Measurements from ENCODE around the gene SHISA9. TPM values are rescaled to one million over a fixed set of nuclear protein-coding genes. Genes with fewer than 3 reads are reported as not detected.

The SHISA9 gene
- total and polyA plus RNA-seq, 2 of the 4 experiments (the other 2 are of a cell fraction): under 0.01 TPM; not detected in 1

DNA sequence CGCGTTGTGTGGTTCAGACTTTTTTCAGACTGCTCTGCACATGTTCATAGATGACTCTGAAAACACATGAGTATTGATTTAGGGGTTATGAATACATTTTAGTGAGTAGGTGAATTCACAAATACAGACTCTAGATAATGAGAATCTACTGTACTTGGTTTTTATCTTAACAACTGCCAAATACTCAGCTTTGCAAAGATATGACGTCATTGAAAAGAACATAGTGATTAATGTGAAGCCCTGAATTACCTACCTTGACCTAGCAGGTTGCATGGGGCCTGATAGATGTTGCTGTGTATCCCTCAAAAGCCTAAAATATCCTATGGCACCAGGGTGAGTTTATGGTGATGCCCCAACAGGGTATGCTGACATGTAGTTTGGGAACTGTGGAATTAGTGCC is 98.0 kb downstream of the SHISA9 start:
- dilution Hi-C loops (cut with HindIII; ENCODE audit: low sequenced_read_pairs, unreplicated experiment) (no loop called here), intact Hi-C loops (cut with micrococcal nuclease) (loop anchor here (10.0 kb wide), 1 partner anchor 765 kb away; no protein-coding TSS in a partner anchor), in situ Hi-C loops (cut with MboI; ENCODE audit: low sequenced_read_pairs) (no loop called here)
- TF ChIP-seq RFX5 (IDR thresholded peaks at IDR 0.05; ENCODE audit: low read depth, low read length) (no peak), CHD1 (IDR thresholded peaks at IDR 0.05; ENCODE audit: low read depth, low read length) (no peak), RCOR1 (IDR thresholded peaks at IDR 0.05; ENCODE audit: insufficient replicate concordance, low read length) (no peak), BHLHE40 (IDR thresholded peaks at IDR 0.05; ENCODE audit: low read depth, low read length) (no peak), NFE2L2 (IDR thresholded peaks at IDR 0.05; ENCODE audit: low read depth, low read length) (no peak), RAD21 (IDR thresholded peaks at IDR 0.05; ENCODE audit: low read length) (no peak), MAZ (IDR thresholded peaks at IDR 0.05; ENCODE audit: borderline replicate concordance, low read depth, low read length) (no peak)
- TF ChIP-seq, protein P1, sequence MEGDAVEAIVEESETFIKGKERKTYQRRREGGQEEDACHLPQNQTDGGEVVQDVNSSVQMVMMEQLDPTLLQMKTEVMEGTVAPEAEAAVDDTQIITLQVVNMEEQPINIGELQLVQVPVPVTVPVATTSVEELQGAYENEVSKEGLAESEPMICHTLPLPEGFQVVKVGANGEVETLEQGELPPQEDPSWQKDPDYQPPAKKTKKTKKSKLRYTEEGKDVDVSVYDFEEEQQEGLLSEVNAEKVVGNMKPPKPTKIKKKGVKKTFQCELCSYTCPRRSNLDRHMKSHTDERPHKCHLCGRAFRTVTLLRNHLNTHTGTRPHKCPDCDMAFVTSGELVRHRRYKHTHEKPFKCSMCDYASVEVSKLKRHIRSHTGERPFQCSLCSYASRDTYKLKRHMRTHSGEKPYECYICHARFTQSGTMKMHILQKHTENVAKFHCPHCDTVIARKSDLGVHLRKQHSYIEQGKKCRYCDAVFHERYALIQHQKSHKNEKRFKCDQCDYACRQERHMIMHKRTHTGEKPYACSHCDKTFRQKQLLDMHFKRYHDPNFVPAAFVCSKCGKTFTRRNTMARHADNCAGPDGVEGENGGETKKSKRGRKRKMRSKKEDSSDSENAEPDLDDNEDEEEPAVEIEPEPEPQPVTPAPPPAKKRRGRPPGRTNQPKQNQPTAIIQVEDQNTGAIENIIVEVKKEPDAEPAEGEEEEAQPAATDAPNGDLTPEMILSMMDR (conservative IDR thresholded peaks at IDR 0.05; ENCODE audit: low read depth, low read length): no peak
- Histone ChIP-seq H3K56ac (ENCODE audit: extremely low read depth, insufficient read depth, low read length) (no peak overlapping the region), H3K9me1 (ENCODE audit: insufficient read depth, low read length) (no peaks in the 10 kb centered on the region), H3K18ac (ENCODE audit: low read depth, low read length) (no peak overlapping the region), H4K8ac (ENCODE audit: low read depth in 2 of 2, low read length in 2 of 2) (no peak overlapping the region), H3K4me3 (ENCODE audit: insufficient read depth, low read depth, low read length) (no peak overlapping the region), H2BK5ac (ENCODE audit: low read depth, low read length, poor library complexity, severe bottlenecking) (no peak overlapping the region), H3K14ac (replicated peaks; ENCODE audit: low read depth, low read length) (no peak overlapping the region), H3K27ac (ENCODE audit: insufficient read depth, low read length) (no peak overlapping the region), H3K79me1 (ENCODE audit: low read depth in 1 of 2, low read length in 2 of 2) (no peaks in the 10 kb centered on the region), H2AK9ac (replicated peaks; ENCODE audit: low read depth, low read length, poor library complexity) (no peak overlapping the region), H2BK15ac (ENCODE audit: low read depth, low read length) (no peak overlapping the region), H2BK20ac (ENCODE audit: low read depth, low read length) (no peak overlapping the region), H3K27me3 (ENCODE audit: control insufficient read depth, insufficient read depth, low read length) (no peaks in the 10 kb centered on the region), H3K9me3 (ENCODE audit: control insufficient read depth, insufficient read depth, low read length) (peaks cover 19% of the 10 kb centered on the region), H2AFZ (replicated peaks; ENCODE audit: low read length, poor library complexity) (no peak overlapping the region), H2AK5ac (ENCODE audit: low read depth, low read length) (no peak overlapping the region), H3K4ac (ENCODE audit: low read depth, low read length) (no peak overlapping the region), H3K4me2 (ENCODE audit: low read depth, low read length) (no peak overlapping the region), H4K20me1 (ENCODE audit: insufficient read depth, low read length) (no peaks in the 10 kb centered on the region), H3K23ac (ENCODE audit: low read depth, low read length) (no peak overlapping the region), H3K4me1 (ENCODE audit: control insufficient read depth, insufficient read depth, low read length) (no peaks in the 10 kb centered on the region), H4K91ac (ENCODE audit: insufficient read depth, low read depth, low read length) (no peak overlapping the region), H3K9ac (ENCODE audit: low read depth, low read length) (no peak overlapping the region), H3K36me3 (ENCODE audit: control insufficient read depth, insufficient read depth, low read length) (no peaks in the 10 kb centered on the region), H2BK120ac (ENCODE audit: low read depth, low read length) (no peak overlapping the region), H4K5ac (ENCODE audit: low read depth, low read length) (no peak overlapping the region)
- CTCF ChIA-PET: no interaction called here
- no peak for DNase-seq
- POLR2A ChIA-PET (ENCODE audit: unreplicated experiment): no interaction called here
- ATAC-seq (ENCODE audit: low read depth): no peak
- BruUV-seq (replicated peaks): no TSS peak
- WGBS, 2 experiments (ENCODE audit: extremely low coverage in 2 of 2, insufficient read length in 1 of 2): no CpG with 5 or more reads among the region's 3 CpGs
